Raji (cell line): ENCODE data around the gene FAM83C.

Source experiments
- POLR2A ChIP-seq: IDR thresholded peaks from 2 replicates; pipeline ENCODE4 v1.6.1; 2011; ENCODE audit warnings: low read depth, low read length, control low read depth; ENCODE audit not compliant: insufficient read depth

The FAM83C gene

GRCh38 chr20:35284267-35284991 is 7.8 kb downstream of the FAM83C start, which contains the start of gene EIF6:
EIF6 (minus strand) TSS chr20:35284772; CDS start chr20:35284487, 285 bp downstream.
- peak; percentile 83 for TF ChIP-seq POLR2A

DNA sequence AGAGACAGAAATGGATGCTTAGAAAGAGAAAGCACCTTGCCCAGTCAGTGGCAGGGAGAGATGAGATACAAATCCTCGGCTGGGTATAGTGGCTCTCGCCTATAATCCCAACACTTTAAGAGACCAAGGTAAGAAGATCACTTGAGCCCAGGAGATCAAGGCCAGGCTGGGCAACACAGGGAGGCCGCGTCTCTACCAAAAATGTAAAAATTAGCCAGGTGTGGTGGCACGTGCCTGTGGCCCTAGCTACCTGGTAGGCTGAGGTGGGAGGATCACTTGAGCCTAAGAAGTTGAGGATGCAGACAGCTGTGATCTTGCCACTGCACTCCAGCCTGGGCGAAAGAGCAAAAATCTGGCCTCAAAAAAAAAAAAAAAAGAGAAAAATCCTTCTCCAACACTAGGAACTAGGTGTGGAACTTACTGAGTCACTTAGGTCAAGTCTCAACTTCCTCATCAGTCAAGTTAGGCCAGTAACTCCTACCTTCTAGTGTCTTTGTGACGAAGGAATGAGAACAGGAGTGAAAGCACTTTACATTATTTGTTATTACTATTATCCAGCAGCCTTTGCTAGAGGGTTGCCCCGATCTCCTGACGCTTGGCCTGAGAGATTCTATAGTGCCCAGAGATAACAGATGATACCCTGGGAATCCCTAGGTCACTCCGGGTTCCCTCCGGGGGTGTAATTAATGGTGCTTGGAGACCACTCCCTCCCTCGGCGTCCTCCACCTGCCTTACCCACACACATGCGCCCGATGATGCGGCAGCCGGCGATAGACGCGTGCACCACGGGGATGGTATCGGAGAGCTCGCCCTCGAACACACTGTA is 8.6 kb downstream of the FAM83C start:
- no peak for TF ChIP-seq POLR2A

DNA sequence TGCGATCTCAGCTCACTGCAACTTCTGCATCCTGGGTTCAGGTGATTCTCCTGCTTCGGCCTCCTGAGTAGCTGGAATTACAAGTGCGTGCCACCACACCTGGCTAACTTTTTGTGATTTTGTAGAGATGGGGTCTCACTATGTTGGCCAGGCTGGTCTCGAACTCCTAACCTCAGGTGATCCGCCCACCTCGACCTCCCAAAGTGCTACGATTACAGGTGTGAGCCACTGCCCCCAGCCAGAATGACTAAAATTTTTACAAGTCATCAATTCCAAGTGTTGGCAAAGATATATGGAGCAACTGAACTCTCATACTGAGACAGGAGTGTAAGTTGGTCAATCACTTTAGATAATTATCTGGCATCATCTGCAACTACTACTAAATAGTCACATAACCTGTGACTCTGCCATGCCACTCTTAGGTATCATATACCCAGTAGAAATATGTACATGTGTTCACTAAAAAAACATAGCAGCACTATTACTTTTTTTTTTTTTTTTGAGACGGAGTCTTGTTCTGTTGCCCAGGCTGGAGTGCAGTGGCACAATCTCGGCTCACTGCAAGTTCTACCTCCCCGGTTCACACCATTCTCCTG is 10.6 kb downstream of the FAM83C start:
- no peak for TF ChIP-seq POLR2A

DNA sequence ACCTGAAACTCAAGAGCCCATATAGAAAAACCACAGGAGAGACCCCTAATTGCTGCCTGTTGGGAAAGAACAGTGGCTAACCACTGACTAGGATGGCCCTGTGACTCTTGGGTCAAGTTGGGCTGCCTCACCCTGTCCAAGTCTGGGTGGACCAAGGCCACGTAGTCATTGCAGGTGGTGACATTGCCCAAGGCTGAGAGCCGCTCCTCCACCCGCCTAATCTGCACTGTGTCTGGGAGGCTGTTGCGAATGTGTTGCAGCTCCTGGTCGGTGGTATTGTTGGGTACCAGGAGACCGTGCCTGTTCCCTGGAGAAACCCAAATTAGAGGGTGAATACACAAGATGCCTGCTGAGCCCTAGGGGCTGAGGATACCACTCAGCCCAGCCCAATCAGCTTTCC is 11.7 kb downstream of the FAM83C start:
- no peak for TF ChIP-seq POLR2A

GRCh38 chr20:35279533-35280174 is 12.6 kb downstream of the FAM83C start:
- no peak for TF ChIP-seq POLR2A

GRCh38 chr20:35279040-35279439 is 13.2 kb downstream of the FAM83C start:
- TF ChIP-seq POLR2A = no peak

DNA sequence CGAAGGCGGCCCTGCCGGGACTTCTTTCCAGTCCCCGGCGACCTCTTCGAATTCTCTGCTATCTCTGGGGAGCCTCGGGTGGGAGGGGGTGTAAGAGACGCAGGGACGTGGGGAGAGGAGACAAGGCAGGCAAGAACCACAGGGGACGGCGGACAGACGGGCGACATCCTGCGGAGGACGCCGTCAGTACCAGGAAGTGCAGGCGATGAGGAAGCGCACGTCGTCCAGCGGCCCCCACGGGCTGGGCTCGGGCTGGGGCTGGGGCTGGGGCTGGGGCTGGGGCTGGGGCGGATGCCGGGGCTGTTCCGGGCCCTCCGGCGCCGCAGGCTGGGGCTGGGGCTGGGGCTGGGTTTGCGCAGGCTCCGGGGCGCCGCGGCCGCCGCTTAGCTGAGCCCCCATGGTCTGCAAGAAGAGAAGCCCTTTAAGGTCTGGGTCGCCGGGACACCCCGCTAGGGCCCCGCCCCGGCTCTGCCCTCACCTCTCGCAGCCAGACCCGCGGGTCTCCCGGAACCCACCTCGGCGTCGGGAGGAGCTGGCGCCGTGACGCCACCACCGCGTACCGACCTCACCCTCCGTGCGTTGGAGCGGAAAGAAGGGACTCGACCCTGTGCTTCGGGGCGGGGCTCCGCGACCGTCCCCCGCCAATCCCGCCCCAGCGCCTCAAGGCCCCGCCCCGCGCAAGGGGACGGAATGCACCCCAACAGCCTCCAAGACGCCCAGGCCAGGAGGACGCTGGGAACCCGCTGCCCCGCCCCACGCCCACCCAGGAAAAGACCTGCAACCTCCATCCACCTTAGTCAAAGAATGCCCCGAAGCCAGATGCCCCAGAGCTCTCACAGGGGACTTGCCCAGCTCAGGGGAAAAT is 14.5 kb downstream of the FAM83C start, which contains the start of gene MMP24OS:
Gene MMP24OS, minus strand, starts transcription at position 592 of the 865 bp plus-strand sequence. Its CDS starts 193 bp downstream, at position 399.
- TF ChIP-seq POLR2A = peak; percentile 87

DNA sequence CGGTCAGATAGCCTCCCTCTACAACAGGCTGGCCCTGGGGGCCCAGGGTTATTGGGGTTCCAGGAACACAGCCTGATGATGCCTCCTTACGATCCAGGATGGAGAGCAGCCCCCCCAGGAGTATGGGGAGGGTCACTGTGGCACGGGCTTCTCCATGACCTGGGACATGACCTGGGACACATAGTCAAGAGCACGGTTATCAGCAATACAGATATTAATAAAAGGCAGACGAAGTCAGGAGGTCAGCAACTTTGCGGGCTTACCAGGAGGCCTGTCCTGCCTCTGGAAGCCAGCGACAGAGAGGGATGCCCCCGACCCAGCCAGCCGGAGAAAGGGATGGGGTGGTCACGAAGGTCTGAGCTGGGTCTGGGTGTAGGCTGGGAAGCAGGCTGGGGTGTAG is 15.1 kb downstream of the FAM83C start:
- TF ChIP-seq POLR2A = no peak

DNA sequence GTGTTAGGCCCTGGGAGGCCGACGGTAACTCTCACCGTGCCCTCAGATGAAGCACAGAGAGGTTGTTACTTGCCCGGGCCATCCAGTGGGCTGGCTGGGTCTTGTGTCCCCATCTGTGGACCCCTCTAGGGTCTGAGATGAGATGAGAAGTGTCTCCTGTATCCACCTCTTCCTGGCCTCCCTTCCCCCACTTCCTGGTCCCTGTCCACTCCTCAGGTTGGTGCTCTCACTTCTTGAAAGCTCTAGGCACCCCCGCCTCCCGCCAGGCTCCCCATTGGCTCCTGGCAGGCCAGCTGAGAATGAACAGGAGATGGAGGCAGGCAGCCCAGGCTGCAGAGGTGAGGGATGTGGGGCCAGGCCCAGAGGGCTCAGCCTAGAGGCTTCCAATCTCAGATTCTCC is 15.8 kb downstream of the FAM83C start:
- no peak for TF ChIP-seq POLR2A

DNA sequence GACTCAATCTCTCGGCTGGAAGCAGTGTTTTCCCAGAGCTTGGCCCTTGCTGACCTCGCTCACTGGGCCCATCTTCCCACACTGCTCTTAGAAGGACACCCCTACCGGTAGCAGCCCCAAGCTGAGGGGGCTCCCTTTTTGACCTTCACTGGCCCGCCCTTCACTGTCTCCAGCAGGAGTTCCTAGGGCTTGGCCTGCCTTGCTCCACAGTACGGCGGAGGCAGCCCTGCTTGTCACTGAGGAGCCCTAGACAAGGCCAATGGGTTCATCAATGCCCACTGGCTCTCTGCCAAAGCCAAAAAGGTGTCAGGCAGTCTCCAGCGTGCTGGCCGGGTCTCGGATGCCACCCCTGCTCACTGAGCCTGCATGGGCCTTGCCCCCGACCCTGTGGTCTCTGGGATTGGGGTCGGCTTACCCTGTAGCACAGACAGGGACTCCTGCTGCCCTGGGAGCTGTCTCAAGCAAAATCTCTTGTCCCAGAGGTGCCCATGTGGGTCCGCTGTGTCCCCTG is 16.4 kb downstream of the FAM83C start:
- TF ChIP-seq POLR2A = no peak

DNA sequence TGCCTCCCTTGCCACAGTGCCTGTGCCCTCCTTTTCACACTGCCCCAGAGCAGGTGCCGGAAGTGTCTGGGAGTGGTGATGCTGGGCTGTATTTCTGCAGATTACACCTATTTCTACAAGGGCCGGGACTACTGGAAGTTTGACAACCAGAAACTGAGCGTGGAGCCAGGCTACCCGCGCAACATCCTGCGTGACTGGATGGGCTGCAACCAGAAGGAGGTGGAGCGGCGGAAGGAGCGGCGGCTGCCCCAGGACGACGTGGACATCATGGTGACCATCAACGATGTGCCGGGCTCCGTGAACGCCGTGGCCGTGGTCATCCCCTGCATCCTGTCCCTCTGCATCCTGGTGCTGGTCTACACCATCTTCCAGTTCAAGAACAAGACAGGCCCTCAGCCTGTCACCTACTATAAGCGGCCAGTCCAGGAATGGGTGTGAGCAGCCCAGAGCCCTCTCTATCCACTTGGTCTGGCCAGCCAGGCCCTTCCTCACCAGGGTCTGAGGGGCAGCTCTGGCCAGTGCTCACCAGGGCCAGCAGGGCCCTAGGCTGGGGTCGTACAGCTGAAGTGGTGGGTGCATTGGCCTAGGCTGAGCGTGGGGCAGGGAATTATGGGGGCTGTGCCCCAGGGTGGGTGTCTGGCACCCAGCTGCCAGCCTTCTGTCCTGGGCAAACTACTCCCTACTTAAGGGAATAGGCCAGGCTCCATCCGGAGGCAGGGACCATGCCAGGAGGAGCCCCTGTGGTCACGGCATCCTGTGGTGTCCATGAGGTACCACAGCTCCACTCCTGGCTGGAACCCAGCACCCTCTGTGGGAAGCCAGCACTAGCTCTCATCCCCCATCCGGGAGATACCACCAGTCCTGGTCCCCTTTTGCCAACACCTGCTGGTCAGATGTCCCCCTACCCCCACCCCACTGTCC is 17.8 kb downstream of the FAM83C start:
- no peak for TF ChIP-seq POLR2A

DNA sequence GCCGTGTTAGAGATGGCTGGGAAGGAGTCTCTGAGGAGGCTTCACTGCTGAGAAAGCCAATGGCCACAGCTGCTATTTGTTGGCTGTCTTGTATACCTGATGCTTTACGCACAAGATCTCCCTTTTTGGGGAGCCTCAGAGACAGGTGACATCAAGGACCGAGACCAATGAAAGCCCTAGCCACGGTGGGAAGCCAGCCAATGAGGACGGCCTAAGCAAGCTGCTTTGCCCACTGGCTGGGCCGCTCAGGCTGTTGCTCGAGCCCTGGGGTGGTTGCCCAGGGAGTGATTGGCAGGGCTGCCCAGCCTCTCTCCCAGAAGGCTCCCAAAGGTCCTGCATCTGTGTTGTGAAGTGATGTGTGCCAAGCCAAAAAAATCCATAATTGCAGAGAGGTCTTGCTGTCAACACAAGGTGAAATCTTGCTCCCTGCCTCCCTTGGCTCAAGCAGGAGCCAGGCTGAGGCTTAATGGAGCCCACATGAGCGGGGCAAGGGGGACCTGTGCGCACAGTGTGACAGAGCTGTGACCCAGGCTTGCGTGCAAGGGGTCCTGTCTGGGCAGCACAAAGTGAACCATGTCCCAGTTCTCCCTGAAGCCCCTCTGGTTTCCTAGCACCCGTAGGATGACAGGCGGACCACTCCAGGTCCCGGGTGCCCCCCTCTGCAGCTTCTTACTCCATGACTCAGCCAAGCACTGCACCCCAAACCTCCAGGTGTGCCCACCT is 18.6 kb downstream of the FAM83C start:
- no peak for TF ChIP-seq POLR2A

DNA sequence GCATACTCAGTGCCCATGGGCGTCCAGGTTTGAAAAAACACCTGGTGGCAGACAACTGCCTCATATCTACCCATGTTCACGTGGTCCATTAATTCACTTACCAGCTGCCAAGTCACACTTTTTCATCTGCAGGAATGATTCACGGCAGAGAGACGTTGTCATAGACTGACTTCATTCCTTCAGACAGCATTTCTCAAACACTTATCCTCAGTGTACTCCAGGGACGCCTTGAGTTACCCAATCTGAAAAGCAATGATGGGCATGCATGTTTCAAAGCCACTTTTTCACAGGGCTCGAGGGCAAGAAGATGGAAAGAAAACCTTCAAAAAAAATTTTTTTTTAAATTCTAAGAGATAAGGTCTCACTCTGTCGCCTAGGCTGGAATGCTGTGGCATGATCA is 20.3 kb downstream of the FAM83C start:
- no peak for TF ChIP-seq POLR2A
